Measurements from ENCODE around the gene GNB2.
"Not testable (repeated sequence)": the region's sequence is repeated elsewhere in the genome, so short reads cannot be mapped to it uniquely, and the experiment has no call there.

- TF ChIP-seq CTCF (conservative IDR thresholded peaks at IDR 0.05); EZH2 (IDR thresholded peaks at IDR 0.05; ENCODE audit: low read depth): not testable (repeated sequence)
Observed at GRCh38 chr7:100701089-100701488, 27.5 kb downstream of the GNB2 start.

Data from PC-9 (cell line).